ENCODE results near the gene DSE. TPM values are rescaled to one million over a fixed set of nuclear protein-coding genes. Genes with fewer than 3 reads are reported as not detected.

Gene DSE
- total RNA-seq, 2 experiments from 2014 or later = 8.3 to 8.6 TPM

- Mint-ChIP-seq H3K4me3 (no peak overlapping the region), H3K36me3 (no peaks in the 10 kb centered on the region), H3K4me1 (ENCODE audit: low read depth) (peaks cover 18% of the 10 kb centered on the region), H3K9me3 (no peaks in the 10 kb centered on the region), H3K27ac (no peak overlapping the region), H3K27me3 (peaks cover 2% of the 10 kb centered on the region)
- DNase-seq = no peak
- POLR2A ChIA-PET = no interaction called here
- CTCF ChIA-PET = no interaction called here
- intact Hi-C loops (cut with micrococcal nuclease) = no loop called here
These were observed 104.4 kb downstream of the DSE start for GRCh38 chr6:116475141-116475540.

GRCh38 chr6:116476002-116476678, 105.4 kb downstream of the DSE start:
- POLR2A ChIA-PET = no interaction called here
- DNase-seq = peak; percentile 42
- intact Hi-C loops (cut with micrococcal nuclease) = no loop called here
- CTCF ChIA-PET = no interaction called here
- no peak overlapping the region for H3K4me3 Mint-ChIP-seq
- peaks cover 2% of the 10 kb centered on the region for H3K27me3 Mint-ChIP-seq
- H3K27ac Mint-ChIP-seq = no peak overlapping the region
- H3K4me1 Mint-ChIP-seq (ENCODE audit: low read depth) = peaks cover 18% of the 10 kb centered on the region
- no peaks in the 10 kb centered on the region for H3K9me3 Mint-ChIP-seq
- no peaks in the 10 kb centered on the region for H3K36me3 Mint-ChIP-seq

DNA sequence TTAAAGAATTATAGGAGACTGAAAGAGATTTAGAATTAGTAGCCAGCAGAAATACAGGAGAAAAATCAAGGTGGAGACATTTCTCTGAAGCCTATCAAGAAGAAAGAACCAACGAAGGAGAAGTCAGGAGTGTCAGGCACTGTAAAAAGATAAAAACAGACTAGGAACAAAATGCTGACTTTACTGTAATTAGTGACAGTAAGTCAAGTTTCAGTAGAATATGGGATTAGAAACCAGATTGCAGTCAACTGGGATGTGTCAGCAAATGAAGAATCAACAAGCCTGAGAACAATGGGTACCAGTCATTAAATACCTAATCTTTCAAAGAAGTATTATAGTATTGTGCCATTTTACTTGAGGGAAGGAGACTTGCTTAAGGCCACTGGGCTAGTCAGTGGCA, 112.0 kb downstream of the DSE start:
- no peak overlapping the region for H3K4me3 Mint-ChIP-seq
- H3K36me3 Mint-ChIP-seq = no peaks in the 10 kb centered on the region
- no peak for DNase-seq
- intact Hi-C loops (cut with micrococcal nuclease) = no loop called here
- ChIA-PET POLR2A (no interaction called here), CTCF (no interaction called here)
- peaks cover 15% of the 10 kb centered on the region for H3K27me3 Mint-ChIP-seq
- H3K4me1 Mint-ChIP-seq (ENCODE audit: low read depth) = no peaks in the 10 kb centered on the region
- H3K9me3 Mint-ChIP-seq = no peaks in the 10 kb centered on the region
- H3K27ac Mint-ChIP-seq = no peak overlapping the region

- Mint-ChIP-seq H3K36me3 (no peaks in the 10 kb centered on the region), H3K27ac (no peak overlapping the region), H3K27me3 (peaks cover 20% of the 10 kb centered on the region), H3K9me3 (no peaks in the 10 kb centered on the region), H3K4me3 (no peak overlapping the region), H3K4me1 (ENCODE audit: low read depth) (no peaks in the 10 kb centered on the region)
- intact Hi-C loops (cut with micrococcal nuclease) = no loop called here
- ChIA-PET CTCF (no interaction called here), POLR2A (no interaction called here)
- DNase-seq = no peak
These were observed 112.9 kb downstream of the DSE start for GRCh38 chr6:116483616-116484015.

GRCh38 chr6:116485559-116486184, 114.9 kb downstream of the DSE start:
- Mint-ChIP-seq H3K27ac (no peak overlapping the region), H3K4me1 (ENCODE audit: low read depth) (no peaks in the 10 kb centered on the region), H3K27me3 (peaks cover 27% of the 10 kb centered on the region), H3K4me3 (no peak overlapping the region), H3K36me3 (no peaks in the 10 kb centered on the region), H3K9me3 (no peaks in the 10 kb centered on the region)
- ChIA-PET POLR2A (no interaction called here), CTCF (no interaction called here)
- no peak for DNase-seq
- intact Hi-C loops (cut with micrococcal nuclease) = no loop called here

DNA sequence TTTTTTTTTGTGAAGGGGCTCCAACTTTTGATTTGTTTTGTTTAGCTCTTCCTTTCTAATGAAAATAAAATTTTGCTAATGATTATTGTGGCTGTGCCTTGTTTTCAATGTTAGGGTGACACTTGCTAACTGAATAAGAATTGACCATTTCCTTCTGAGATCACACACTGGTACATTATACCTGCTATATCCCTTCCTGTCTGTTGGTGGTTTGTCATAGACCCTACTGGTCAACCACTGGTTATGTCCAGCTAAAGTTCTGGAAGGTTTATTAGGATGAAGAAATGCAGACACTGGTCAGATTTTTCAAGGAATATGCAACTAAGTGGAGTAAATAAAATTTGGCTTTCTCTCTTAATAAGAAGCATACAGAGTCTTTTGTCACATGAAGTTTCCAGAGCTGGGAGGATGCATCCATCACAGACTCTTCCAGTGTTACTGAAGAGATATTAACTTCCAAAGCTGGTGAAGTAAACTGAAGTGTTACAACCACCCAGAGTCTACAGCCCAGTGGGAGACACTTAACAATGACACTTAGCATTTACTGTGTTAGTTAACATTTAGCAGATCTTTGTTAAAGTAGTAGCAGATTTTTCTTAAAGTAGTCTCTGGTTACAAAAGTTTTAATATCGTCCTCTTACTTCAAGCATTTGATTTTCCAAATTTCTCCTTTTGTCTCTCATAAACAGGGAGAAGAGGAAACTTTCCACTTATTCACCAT, 121.0 kb downstream of the DSE start:
- Mint-ChIP-seq H3K9me3 (no peaks in the 10 kb centered on the region), H3K4me1 (ENCODE audit: low read depth) (no peaks in the 10 kb centered on the region), H3K27me3 (peaks cover 18% of the 10 kb centered on the region), H3K27ac (no peak overlapping the region), H3K36me3 (no peaks in the 10 kb centered on the region), H3K4me3 (no peak overlapping the region)
- no peak for DNase-seq
- POLR2A ChIA-PET = no interaction called here
- intact Hi-C loops (cut with micrococcal nuclease) = no loop called here
- CTCF ChIA-PET = no interaction called here

DNA sequence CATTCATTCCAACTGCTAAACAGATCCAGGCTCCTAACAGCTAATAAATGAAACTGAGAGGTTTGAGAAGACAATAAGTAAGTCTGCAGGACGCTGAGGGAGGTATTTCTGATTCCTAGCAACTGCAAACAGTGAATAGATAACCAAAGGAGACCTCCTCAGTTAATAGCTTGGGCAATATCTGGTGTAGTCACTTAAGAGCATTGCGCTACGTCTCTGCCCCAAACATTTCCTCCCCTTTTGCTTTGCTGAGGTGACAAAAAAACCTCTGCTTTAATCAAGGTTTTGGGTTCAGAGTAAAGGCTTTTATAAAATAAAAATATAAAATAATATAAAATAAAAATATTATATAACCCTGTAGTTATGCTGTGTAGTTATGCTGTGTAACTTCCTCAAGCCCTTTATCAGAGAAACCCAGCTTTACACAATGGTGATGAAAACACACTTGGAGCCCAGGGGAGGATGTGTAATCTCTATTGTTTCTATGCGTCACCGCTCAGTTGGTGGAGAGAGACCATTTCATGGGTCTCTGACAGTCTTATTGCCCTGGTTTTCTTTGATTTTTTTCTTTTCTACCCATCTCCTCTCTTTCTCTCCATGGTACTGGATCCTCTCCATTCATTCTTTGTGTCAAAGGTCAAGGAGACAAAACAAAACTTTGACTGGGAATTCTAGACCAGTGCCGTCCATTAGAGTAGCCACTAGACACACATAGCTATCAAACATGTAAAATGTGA, 121.8 kb downstream of the DSE start:
- POLR2A ChIA-PET = no interaction called here
- no peak for DNase-seq
- Mint-ChIP-seq H3K27me3 (peaks cover 16% of the 10 kb centered on the region), H3K4me1 (ENCODE audit: low read depth) (no peaks in the 10 kb centered on the region), H3K4me3 (no peak overlapping the region), H3K36me3 (no peaks in the 10 kb centered on the region), H3K9me3 (no peaks in the 10 kb centered on the region), H3K27ac (no peak overlapping the region)
- intact Hi-C loops (cut with micrococcal nuclease) = no loop called here
- CTCF ChIA-PET = no interaction called here

Other genes with a start within 250 kb of the DSE start
- not detected for gene COL10A1, start 244.8 kb upstream of the DSE start, total RNA-seq
- 10 to 100 TPM; 10.5 to 11.1 TPM for gene TSPYL4, start 116.9 kb upstream of the DSE start, total RNA-seq
- 10 to 100 TPM; 41.4 to 42.0 TPM for gene TSPYL1, start 91.0 kb upstream of the DSE start, total RNA-seq
- 1 to 10 TPM; 3.4 to 4.4 TPM for gene CALHM6, start 90.4 kb downstream of the DSE start, total RNA-seq
- not detected for gene CALHM5, start 140.7 kb downstream of the DSE start, total RNA-seq
- gene TRAPPC3L, start 174.7 kb downstream of the DSE start, total RNA-seq = not detected
- gene CALHM4, start 182.8 kb downstream of the DSE start, total RNA-seq = not detected
- 10 to 100 TPM; 46.7 to 49.1 TPM for gene RWDD1, start 200.6 kb downstream of the DSE start, total RNA-seq
- not detected for gene RSPH4A, start 245.5 kb downstream of the DSE start, total RNA-seq

All from activated CD4-positive, alpha-beta memory T cell treated with anti-CD3 and anti-CD28 coated beads for 36 hours (primary cell).